Measurements from ENCODE around the gene CADM2. TPM values are rescaled to one million over a fixed set of nuclear protein-coding genes. Genes with fewer than 3 reads are reported as not detected.

CADM2 gene
- total RNA-seq, 1 experiment from 2014 or later: 0.64 TPM

GRCh38 chr3:85054579-85054978 lies 95.8 kb downstream of the CADM2 start:
- no peaks in the 10 kb centered on the region for H3K4me1 ChIP-seq (ENCODE audit: control insufficient read depth, insufficient read depth, low read length)
- no TSS peak for BruUV-seq (replicated peaks)
- no peak overlapping the region for H3K4me3 ChIP-seq (ENCODE audit: low read depth in 2 of 2, low read length in 2 of 2)
- no peaks in the 10 kb centered on the region for H3K27me3 ChIP-seq (ENCODE audit: control insufficient read depth, insufficient read depth, low read length)
- ChIA-PET POLR2A (no interaction called here), CTCF (no interaction called here)
- H3K36me3 ChIP-seq (ENCODE audit: control insufficient read depth, insufficient read depth, low read length): no peaks in the 10 kb centered on the region
- DNase-seq (ENCODE audit: low read depth, low spot score) (no peak), ATAC-seq (no peak)
- no peak overlapping the region for H3K27ac ChIP-seq (ENCODE audit: low read length)
- intact Hi-C loops (cut with micrococcal nuclease; ENCODE audit: unreplicated experiment) (no loop called here), in situ Hi-C loops (cut with HindIII; ENCODE audit: low pct_unique_long_range_greater_than_20kb, low sequenced_read_pairs) (no loop called here)
- TF ChIP-seq TCF7L2 (IDR thresholded peaks at IDR 0.05; ENCODE audit: low read depth, low read length) (no peak), REST (IDR thresholded peaks at IDR 0.05; ENCODE audit: insufficient read depth in 1 of 2, low read depth in 2 of 2, low read length in 1 of 2) (no peak), POLR2AphosphoS5 (IDR thresholded peaks at IDR 0.05; ENCODE audit: low read depth, low read length) (no peak), SIN3A (IDR thresholded peaks at IDR 0.05; ENCODE audit: borderline replicate concordance, insufficient read depth, low read depth, low read length) (no peak)
- no peaks in the 10 kb centered on the region for H3K9me3 ChIP-seq (ENCODE audit: control insufficient read depth, insufficient read depth, low read depth, low read length)

- Histone ChIP-seq H3K4me3 (ENCODE audit: low read depth in 2 of 2, low read length in 2 of 2) (no peak overlapping the region), H3K36me3 (ENCODE audit: control insufficient read depth, insufficient read depth, low read length) (no peaks in the 10 kb centered on the region), H3K9me3 (ENCODE audit: control insufficient read depth, insufficient read depth, low read depth, low read length) (no peaks in the 10 kb centered on the region), H3K4me1 (ENCODE audit: control insufficient read depth, insufficient read depth, low read length) (no peaks in the 10 kb centered on the region), H3K27ac (ENCODE audit: low read length) (no peak overlapping the region), H3K27me3 (ENCODE audit: control insufficient read depth, insufficient read depth, low read length) (no peaks in the 10 kb centered on the region)
- in situ Hi-C loops (cut with HindIII; ENCODE audit: low pct_unique_long_range_greater_than_20kb, low sequenced_read_pairs): no loop called here
- TF ChIP-seq POLR2AphosphoS5 (IDR thresholded peaks at IDR 0.05; ENCODE audit: low read depth, low read length): no peak
- no peak for TF ChIP-seq SIN3A (IDR thresholded peaks at IDR 0.05; ENCODE audit: borderline replicate concordance, insufficient read depth, low read depth, low read length)
- no peak for TF ChIP-seq TCF7L2 (IDR thresholded peaks at IDR 0.05; ENCODE audit: low read depth, low read length)
- no peak for TF ChIP-seq CTCF (IDR thresholded peaks at IDR 0.05)
- TF ChIP-seq REST (IDR thresholded peaks at IDR 0.05; ENCODE audit: insufficient read depth in 1 of 2, low read depth in 2 of 2, low read length in 1 of 2): no peak
- ChIA-PET CTCF (no interaction called here), POLR2A (no interaction called here)
- intact Hi-C loops (cut with micrococcal nuclease; ENCODE audit: unreplicated experiment): no loop called here
- no peak for ATAC-seq
- no peak for DNase-seq (ENCODE audit: low read depth, low spot score)
- no TSS peak for BruUV-seq (replicated peaks)
Measured at GRCh38 chr3:85068911-85069310, 110.1 kb downstream of the CADM2 start.
